Ammon's horn (tissue), 1 donor: ENCODE data around the gene SLC22A5.

ENCODE experiments used
- DNase-seq: peaks from one replicate; pipeline ENCODE4 v3.0.0-alpha.2; 2016; ENCODE audit warnings: low spot score

The SLC22A5 gene

DNA sequence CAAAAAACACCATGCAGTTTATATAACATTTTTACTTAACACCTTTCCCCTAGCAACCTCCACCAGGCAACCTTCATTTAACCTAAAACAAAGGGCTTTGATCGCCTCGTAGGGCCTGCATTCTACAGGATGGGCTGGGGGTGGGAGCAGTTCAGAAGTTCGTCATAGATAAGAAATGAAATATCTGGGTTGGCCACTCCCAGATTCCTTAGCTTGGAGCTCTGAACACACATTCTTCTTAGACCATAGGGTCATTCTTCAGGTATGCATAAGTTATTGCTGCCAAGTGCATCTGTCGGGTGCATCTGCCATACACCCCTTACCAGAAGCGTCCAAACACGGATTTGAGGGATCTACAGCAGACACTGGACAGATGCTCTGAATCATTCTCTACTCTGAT is 4.3 kb upstream of the SLC22A5 start:
- no peak for DNase-seq

- no peak for DNase-seq
Observed at GRCh38 chr5:132368186-132368585, 1.3 kb upstream of the SLC22A5 start.

- DNase-seq, result no peak
Observed at GRCh38 chr5:132369007-132369473, 470 bp upstream of the SLC22A5 start.

- no peak for DNase-seq
Observed at GRCh38 chr5:132370181-132370970, 866 bp downstream of the SLC22A5 start.

DNA sequence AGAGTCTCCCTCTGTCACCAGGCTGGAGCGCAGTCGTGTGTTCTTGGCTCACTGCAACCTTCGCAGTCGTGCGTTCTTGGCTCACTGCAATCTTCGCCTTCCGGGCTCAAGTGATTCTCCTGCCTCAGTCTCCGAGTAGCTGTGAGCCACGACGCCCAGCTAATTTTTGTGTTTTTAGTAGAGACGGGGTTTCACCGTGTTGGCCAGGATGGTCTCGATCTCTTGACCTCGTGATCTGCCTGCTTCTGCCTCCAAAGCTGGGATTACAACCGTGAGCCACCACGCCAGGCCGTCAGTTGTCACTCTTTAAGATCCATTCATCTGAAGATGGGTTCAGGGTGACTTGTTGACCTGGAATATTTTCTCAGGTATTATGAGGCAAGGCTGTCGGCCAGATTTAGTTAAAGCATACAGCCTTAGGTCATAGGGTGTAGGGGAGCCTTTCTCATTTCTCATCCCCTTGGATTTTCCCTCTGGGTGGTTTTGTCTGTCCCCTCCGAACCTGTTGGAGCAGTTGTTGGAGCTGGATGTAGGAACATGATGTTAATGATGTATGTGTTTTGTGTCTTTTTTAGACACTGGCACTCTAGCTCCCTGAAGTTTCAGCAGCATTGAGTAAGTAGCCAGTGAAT is 1.6 kb downstream of the SLC22A5 start:
- DNase-seq, result peak; percentile 43

GRCh38 chr5:132371603-132371994 is 2.1 kb downstream of the SLC22A5 start:
- DNase-seq, result no peak

GRCh38 chr5:132372127-132372526 is 2.6 kb downstream of the SLC22A5 start:
- DNase-seq, result no peak

GRCh38 chr5:132372542-132372941 is 3.0 kb downstream of the SLC22A5 start:
- no peak for DNase-seq

DNA sequence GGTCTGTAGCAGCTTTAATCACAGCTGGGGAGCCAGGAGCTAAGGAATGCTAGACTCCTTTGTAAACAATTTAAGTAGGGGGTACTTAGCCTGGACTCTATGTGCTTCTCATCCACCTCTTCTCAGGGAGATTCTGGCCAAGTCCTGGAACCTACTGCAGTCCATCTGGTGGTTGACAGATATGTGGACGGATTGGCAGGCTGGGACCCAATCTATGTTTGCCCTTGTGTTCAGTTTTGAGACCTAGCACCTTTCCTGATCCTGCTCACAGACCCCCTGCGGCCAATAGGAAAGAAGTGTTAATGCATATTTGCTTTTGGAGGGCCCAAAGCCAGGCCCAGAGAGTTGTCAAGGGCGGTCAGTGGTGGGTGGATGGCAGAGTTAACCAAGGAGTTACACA is 6.4 kb downstream of the SLC22A5 start:
- no peak for DNase-seq

DNA sequence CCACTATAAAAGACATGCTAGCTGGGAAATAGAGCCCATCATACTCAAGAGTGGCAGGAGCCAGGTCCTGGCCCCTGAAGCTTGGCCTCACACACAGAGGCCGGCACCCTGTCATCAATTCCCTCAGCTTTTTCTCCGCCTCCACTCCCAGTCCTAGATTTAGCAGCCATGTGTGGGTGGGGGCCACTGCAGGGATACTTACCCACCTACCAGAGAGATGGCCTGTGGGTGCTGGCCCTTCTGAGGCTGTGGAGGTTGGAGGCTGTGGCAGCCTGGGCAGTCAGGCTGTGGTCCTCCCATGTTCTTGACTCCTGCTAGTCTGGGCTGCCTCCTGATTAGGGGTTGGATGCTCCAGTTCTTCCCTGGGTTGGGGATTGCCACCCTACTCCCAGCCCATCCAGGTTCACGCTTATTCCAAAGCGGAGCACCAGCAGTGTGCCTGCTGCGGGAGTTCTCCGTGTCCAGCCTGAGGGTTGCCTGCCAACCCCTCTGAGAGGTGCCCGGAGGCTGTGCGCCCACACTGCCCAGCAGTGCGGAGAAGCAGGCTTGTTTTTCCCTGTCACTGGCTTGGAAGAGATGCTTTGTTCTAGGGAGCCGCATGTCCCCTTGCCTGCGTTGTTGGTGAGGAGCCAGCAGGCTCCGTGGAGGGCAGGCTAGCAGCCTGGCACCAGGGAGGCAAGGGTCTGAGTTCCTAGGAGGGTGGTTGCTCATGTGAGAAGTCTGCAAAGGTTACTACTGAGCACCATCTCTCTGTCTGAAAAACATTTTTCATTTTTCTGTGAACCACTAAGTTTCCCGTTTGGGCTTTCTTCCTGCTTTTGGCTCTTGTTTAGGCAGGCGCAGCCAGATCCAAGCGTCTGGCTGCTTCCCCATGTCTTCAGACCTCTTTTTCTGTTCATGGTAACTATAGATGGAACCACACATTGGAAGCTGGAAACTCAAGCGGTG is 7.5 kb downstream of the SLC22A5 start:
- DNase-seq, result peak; percentile 84

- DNase-seq, result no peak
Observed at GRCh38 chr5:132377738-132378137, 8.2 kb downstream of the SLC22A5 start.

DNA sequence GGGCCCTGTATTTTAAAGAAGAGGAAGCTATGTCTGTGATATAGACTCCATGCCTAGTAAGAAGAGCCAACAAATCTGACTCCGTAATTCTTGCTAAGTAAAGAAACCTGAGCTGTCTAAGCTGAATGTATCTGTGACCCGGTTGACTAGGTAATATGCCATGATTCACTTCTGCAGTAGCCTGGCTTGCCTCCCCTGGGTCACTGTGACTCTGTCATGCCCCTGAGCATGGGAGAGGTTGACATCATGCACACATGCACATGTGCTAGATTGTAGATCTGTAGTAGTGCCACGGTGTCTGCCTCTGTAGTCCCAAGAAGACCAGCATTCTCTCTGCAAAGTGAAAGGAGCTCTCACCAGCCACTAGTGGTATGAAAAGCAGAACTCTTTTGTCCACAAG is 9.1 kb downstream of the SLC22A5 start:
- DNase-seq, result no peak

DNA sequence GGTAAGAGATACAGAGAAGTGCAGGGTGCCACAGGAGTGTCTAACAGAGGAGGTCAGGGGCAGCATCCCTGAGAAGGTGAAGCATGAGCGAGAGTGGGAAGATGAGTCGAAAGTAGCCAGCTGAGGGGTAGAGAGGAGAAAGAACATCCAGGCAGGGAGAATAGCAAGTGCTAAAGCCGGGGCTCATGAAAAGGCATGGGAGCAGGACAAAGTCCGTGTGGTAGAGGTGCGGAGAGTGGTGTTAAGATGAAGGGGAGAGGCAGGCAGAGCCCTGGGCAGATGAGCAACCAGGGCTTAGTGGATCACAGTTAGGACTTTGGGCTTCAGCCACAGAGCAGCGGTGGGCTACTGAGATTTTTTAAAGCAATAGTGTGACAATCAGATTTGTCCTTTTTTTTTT is 10.5 kb downstream of the SLC22A5 start:
- DNase-seq, result no peak

GRCh38 chr5:132380741-132381140 is 11.2 kb downstream of the SLC22A5 start:
- DNase-seq, result no peak

DNA sequence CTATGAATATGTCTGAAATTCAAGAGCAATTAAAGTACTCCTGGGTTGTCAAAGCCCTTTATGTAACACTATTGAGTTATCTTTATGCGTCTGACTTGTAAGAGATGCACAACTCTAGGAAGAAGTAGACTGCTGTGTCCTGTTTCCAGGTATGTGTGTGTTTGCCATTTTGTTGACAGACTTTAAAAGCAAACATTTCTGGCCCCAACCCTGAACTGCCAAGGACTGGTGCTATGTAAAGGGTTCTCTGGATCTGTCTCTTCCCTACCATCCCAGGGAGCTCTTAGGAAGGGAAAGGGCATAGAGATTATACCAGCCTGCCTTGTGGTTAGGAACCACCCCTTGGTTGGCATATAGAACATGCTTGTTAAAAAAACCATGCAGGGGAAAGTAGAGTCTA is 12.1 kb downstream of the SLC22A5 start:
- no peak for DNase-seq

GRCh38 chr5:132383261-132383660 is 13.8 kb downstream of the SLC22A5 start:
- DNase-seq, result no peak

GRCh38 chr5:132383984-132384383 is 14.5 kb downstream of the SLC22A5 start:
- DNase-seq, result no peak

GRCh38 chr5:132384506-132385050 is 15.1 kb downstream of the SLC22A5 start:
- DNase-seq, result no peak

- DNase-seq, result peak; percentile 89
Observed at GRCh38 chr5:132385326-132386105, 16.0 kb downstream of the SLC22A5 start.

- peak; percentile 87 for DNase-seq
Observed at GRCh38 chr5:132386644-132387286, 17.3 kb downstream of the SLC22A5 start.

GRCh38 chr5:132387640-132388117 is 18.2 kb downstream of the SLC22A5 start:
- peak; percentile 56 for DNase-seq
